ENCODE results near the gene TMEM132A.

Gene TMEM132A

GRCh38 chr11:60935676-60936442 is 11.6 kb downstream of the TMEM132A start:
- DNase-seq (ENCODE audit: insufficient read length, low spot score): no peak
- FAIRE-seq: peak; percentile 81
- peak; percentile 19 for TF ChIP-seq POLR2AphosphoS5 (IDR thresholded peaks at IDR 0.05; ENCODE audit: low read depth, low read length)
- TF ChIP-seq SPI1 (IDR thresholded peaks at IDR 0.05; ENCODE audit: low read depth, low read length): no peak
- no peak for TF ChIP-seq POU2F2 (IDR thresholded peaks at IDR 0.05; ENCODE audit: low read depth, low read length)
- peak; percentile 34; the same call in 1 of the 2 replicates for TF ChIP-seq POLR2A (IDR thresholded peaks at IDR 0.05; ENCODE audit: low read depth, low read length)
- no peak for TF ChIP-seq PAX5 (IDR thresholded peaks at IDR 0.05; ENCODE audit: insufficient read depth, low read length, severe bottlenecking)
- 0 out of 2 replicates have a peak, but pooled peaks have one; percentile 14 for TF ChIP-seq TAF1 (IDR thresholded peaks at IDR 0.05; ENCODE audit: low read depth, low read length)

- TF ChIP-seq POLR2A (IDR thresholded peaks at IDR 0.05; ENCODE audit: low read depth, low read length): 0 out of 2 replicates have a peak, but pooled peaks have one; percentile 4
- TF ChIP-seq TAF1 (IDR thresholded peaks at IDR 0.05; ENCODE audit: low read depth, low read length): no peak
- no peak for TF ChIP-seq SPI1 (IDR thresholded peaks at IDR 0.05; ENCODE audit: low read depth, low read length)
- TF ChIP-seq POLR2AphosphoS5 (IDR thresholded peaks at IDR 0.05; ENCODE audit: low read depth, low read length): 0 out of 2 replicates have a peak, but pooled peaks have one; percentile 4
- TF ChIP-seq PAX5 (IDR thresholded peaks at IDR 0.05; ENCODE audit: insufficient read depth, low read length, severe bottlenecking): no peak
- no peak for TF ChIP-seq POU2F2 (IDR thresholded peaks at IDR 0.05; ENCODE audit: low read depth, low read length)
- FAIRE-seq (no peak), DNase-seq (ENCODE audit: insufficient read length, low spot score) (no peak)
These were observed 12.3 kb downstream of the TMEM132A start for GRCh38 chr11:60936467-60937143.

- DNase-seq (ENCODE audit: insufficient read length, low spot score) (no peak), FAIRE-seq (no peak)
- TF ChIP-seq PAX5 (IDR thresholded peaks at IDR 0.05; ENCODE audit: insufficient read depth, low read length, severe bottlenecking): no peak
- TF ChIP-seq SPI1 (IDR thresholded peaks at IDR 0.05; ENCODE audit: low read depth, low read length): no peak
- no peak for TF ChIP-seq TAF1 (IDR thresholded peaks at IDR 0.05; ENCODE audit: low read depth, low read length)
- TF ChIP-seq POLR2A (IDR thresholded peaks at IDR 0.05; ENCODE audit: low read depth, low read length): no peak
- no peak; the same call in 1 of the 2 replicates for TF ChIP-seq POLR2AphosphoS5 (IDR thresholded peaks at IDR 0.05; ENCODE audit: low read depth, low read length)
- no peak for TF ChIP-seq POU2F2 (IDR thresholded peaks at IDR 0.05; ENCODE audit: low read depth, low read length)
These were observed 12.9 kb downstream of the TMEM132A start for GRCh38 chr11:60937144-60937527.

GRCh38 chr11:60937811-60938210 is 13.6 kb downstream of the TMEM132A start:
- FAIRE-seq: no peak
- TF ChIP-seq PAX5 (IDR thresholded peaks at IDR 0.05; ENCODE audit: insufficient read depth, low read length, severe bottlenecking): no peak
- no peak for TF ChIP-seq SPI1 (IDR thresholded peaks at IDR 0.05; ENCODE audit: low read depth, low read length)
- no peak for TF ChIP-seq POLR2AphosphoS5 (IDR thresholded peaks at IDR 0.05; ENCODE audit: low read depth, low read length)
- no peak for TF ChIP-seq POU2F2 (IDR thresholded peaks at IDR 0.05; ENCODE audit: low read depth, low read length)
- no peak for TF ChIP-seq TAF1 (IDR thresholded peaks at IDR 0.05; ENCODE audit: low read depth, low read length)
- no peak for TF ChIP-seq POLR2A (IDR thresholded peaks at IDR 0.05; ENCODE audit: low read depth, low read length)
- DNase-seq (ENCODE audit: insufficient read length, low spot score): no peak

GRCh38 chr11:60938500-60938899 is 14.2 kb downstream of the TMEM132A start:
- no peak for FAIRE-seq
- DNase-seq (ENCODE audit: insufficient read length, low spot score): no peak
- no peak for TF ChIP-seq POLR2AphosphoS5 (IDR thresholded peaks at IDR 0.05; ENCODE audit: low read depth, low read length)
- no peak for TF ChIP-seq TAF1 (IDR thresholded peaks at IDR 0.05; ENCODE audit: low read depth, low read length)

GRCh38 chr11:60939301-60939700 is 15.0 kb downstream of the TMEM132A start:
- TF ChIP-seq TAF1 (IDR thresholded peaks at IDR 0.05; ENCODE audit: low read depth, low read length): no peak
- TF ChIP-seq SPI1 (IDR thresholded peaks at IDR 0.05; ENCODE audit: low read depth, low read length): no peak
- no peak for TF ChIP-seq PAX5 (IDR thresholded peaks at IDR 0.05; ENCODE audit: insufficient read depth, low read length, severe bottlenecking)
- TF ChIP-seq POLR2AphosphoS5 (IDR thresholded peaks at IDR 0.05; ENCODE audit: low read depth, low read length): no peak
- no peak for TF ChIP-seq POU2F2 (IDR thresholded peaks at IDR 0.05; ENCODE audit: low read depth, low read length)
- DNase-seq (ENCODE audit: insufficient read length, low spot score) (no peak), FAIRE-seq (no peak)

- TF ChIP-seq POLR2AphosphoS5 (IDR thresholded peaks at IDR 0.05; ENCODE audit: low read depth, low read length): peak; percentile 32; the same call in 1 of the 2 replicates
- no peak for TF ChIP-seq TAF1 (IDR thresholded peaks at IDR 0.05; ENCODE audit: low read depth, low read length)
- no peak for FAIRE-seq
- DNase-seq (ENCODE audit: insufficient read length, low spot score): no peak
These were observed 15.6 kb downstream of the TMEM132A start for GRCh38 chr11:60939855-60940254.

GRCh38 chr11:60941371-60942119 is 17.3 kb downstream of the TMEM132A start:
- FAIRE-seq (no peak), DNase-seq (ENCODE audit: insufficient read length, low spot score) (no peak)
- TF ChIP-seq PAX5 (IDR thresholded peaks at IDR 0.05; ENCODE audit: insufficient read depth, low read length, severe bottlenecking) (no peak), TAF1 (IDR thresholded peaks at IDR 0.05; ENCODE audit: low read depth, low read length) (no peak), SPI1 (IDR thresholded peaks at IDR 0.05; ENCODE audit: low read depth, low read length) (peak; percentile 53; the same call in 1 of the 2 replicates), POLR2A (IDR thresholded peaks at IDR 0.05; ENCODE audit: low read depth, low read length) (no peak), POLR2AphosphoS5 (IDR thresholded peaks at IDR 0.05; ENCODE audit: low read depth, low read length) (no peak), POU2F2 (IDR thresholded peaks at IDR 0.05; ENCODE audit: low read depth, low read length) (no peak)

GRCh38 chr11:60942219-60942618 is 18.0 kb downstream of the TMEM132A start:
- TF ChIP-seq POU2F2 (IDR thresholded peaks at IDR 0.05; ENCODE audit: low read depth, low read length) (no peak), PAX5 (IDR thresholded peaks at IDR 0.05; ENCODE audit: insufficient read depth, low read length, severe bottlenecking) (no peak), POLR2AphosphoS5 (IDR thresholded peaks at IDR 0.05; ENCODE audit: low read depth, low read length) (no peak), TAF1 (IDR thresholded peaks at IDR 0.05; ENCODE audit: low read depth, low read length) (no peak), POLR2A (IDR thresholded peaks at IDR 0.05; ENCODE audit: low read depth, low read length) (no peak), SPI1 (IDR thresholded peaks at IDR 0.05; ENCODE audit: low read depth, low read length) (no peak)
- DNase-seq (ENCODE audit: insufficient read length, low spot score): no peak
- no peak for FAIRE-seq

Measured in GM12891 (cell line).